RWPE1 (cell line): ENCODE measurements around the gene SPDYE6.
"Not testable (repeated sequence)": the region's sequence is repeated elsewhere in the genome, so short reads cannot be mapped to it uniquely, and the experiment has no call there.

Source experiments
- CTCF ChIA-PET: fragments of 350-600 bp; sonication (Branson Sonifier 250); formaldehyde crosslinking; extraction: SDS; loops from one replicate; lab custom pipeline; 2021; lab: Yijun Ruan, JAX
- POLR2A ChIA-PET: fragments of 400-600 bp; formaldehyde crosslinking; extraction: SDS; loops from one replicate; lab custom pipeline; 2020; ENCODE audit warnings: antibody characterized with exemption; ENCODE audit not compliant: low non-redundant PET; lab: Yijun Ruan, JAX
- DNase-seq: peaks from one replicate; pipeline ENCODE4 v3.0.0; 2012; ENCODE audit warnings: low spot score
- H3K27ac ChIP-seq: fragments of 450-650 bp; 2 replicates; pipeline ENCODE4 v1.5.1; 2017
- TF ChIP-seq, protein P1 (sequence below): fragments of 450-650 bp; conservative IDR thresholded peaks from 2 replicates; pipeline ENCODE4 v1.5.1; 2017; ENCODE audit warnings: low read depth, mild to moderate bottlenecking

The SPDYE6 gene

GRCh38 chr7:102356344-102356743 lies at the start of gene SPDYE6:
TSS of gene SPDYE6 (minus strand) at chr7:102356444. CDS start at chr7:102356023, 421 bp downstream.
- POLR2A ChIA-PET, H3K27ac ChIP-seq, CTCF ChIA-PET, DNase-seq: not testable (repeated sequence)

GRCh38 chr7:102404862-102405188 lies 48.6 kb upstream of the SPDYE6 start:
- DNase-seq, POLR2A ChIA-PET, H3K27ac ChIP-seq: not testable (repeated sequence)
- TF ChIP-seq, protein P1, sequence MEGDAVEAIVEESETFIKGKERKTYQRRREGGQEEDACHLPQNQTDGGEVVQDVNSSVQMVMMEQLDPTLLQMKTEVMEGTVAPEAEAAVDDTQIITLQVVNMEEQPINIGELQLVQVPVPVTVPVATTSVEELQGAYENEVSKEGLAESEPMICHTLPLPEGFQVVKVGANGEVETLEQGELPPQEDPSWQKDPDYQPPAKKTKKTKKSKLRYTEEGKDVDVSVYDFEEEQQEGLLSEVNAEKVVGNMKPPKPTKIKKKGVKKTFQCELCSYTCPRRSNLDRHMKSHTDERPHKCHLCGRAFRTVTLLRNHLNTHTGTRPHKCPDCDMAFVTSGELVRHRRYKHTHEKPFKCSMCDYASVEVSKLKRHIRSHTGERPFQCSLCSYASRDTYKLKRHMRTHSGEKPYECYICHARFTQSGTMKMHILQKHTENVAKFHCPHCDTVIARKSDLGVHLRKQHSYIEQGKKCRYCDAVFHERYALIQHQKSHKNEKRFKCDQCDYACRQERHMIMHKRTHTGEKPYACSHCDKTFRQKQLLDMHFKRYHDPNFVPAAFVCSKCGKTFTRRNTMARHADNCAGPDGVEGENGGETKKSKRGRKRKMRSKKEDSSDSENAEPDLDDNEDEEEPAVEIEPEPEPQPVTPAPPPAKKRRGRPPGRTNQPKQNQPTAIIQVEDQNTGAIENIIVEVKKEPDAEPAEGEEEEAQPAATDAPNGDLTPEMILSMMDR = peak; percentile 59
- CTCF ChIA-PET = interaction anchor here (0.6 to 1.6 kb wide), 5 partner anchors 9 to 581 kb away, joined by 3 to 4 read pairs (median 4); no protein-coding TSS in a partner anchor

GRCh38 chr7:102404005-102404861 lies 48.0 kb upstream of the SPDYE6 start:
- TF ChIP-seq, protein P1 = peak; percentile 89
- POLR2A ChIA-PET = no interaction called here

DNA sequence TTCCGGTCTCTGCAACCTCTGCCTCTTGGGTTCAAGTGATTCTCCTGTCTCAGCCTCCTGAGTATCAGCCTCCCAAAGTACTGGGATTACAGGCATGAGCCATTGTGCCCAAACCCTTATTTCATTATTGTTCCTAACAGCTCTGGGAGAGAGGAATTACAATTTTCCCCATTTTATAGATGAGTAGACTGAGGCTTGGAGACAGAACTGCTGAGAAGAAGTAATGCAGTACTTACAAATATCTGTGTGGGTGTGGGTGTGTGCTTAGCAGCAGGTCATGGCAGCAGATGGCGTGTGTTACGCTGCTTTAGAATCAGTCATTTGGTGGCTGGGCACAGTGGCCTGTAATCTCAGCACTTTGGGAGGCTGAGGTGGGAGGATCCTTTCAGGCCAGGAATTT lies 47.3 kb upstream of the SPDYE6 start:
- no peak for DNase-seq
- POLR2A ChIA-PET = no interaction called here
- TF ChIP-seq, protein P1 = no peak
- CTCF ChIA-PET = no interaction called here
- peak overlapping the region; percentile 3; the same call in 1 of the 2 replicates for H3K27ac ChIP-seq

More at GRCh38 chr7:102404005-102404861, 48.0 kb upstream of the SPDYE6 start:
- DNase-seq = peak; percentile 59
- CTCF ChIA-PET = interaction anchor here (0.6 to 1.6 kb wide), 5 partner anchors 8 to 580 kb away, joined by 3 to 4 read pairs (median 4); no protein-coding TSS in a partner anchor
- peak overlapping the region; percentile 3; the same call in 1 of the 2 replicates for H3K27ac ChIP-seq

- TF ChIP-seq, protein P1 = no peak
- no peak overlapping the region for H3K27ac ChIP-seq
- DNase-seq = no peak
- POLR2A ChIA-PET = no interaction called here
- CTCF ChIA-PET = no interaction called here
These were observed 44.1 kb upstream of the SPDYE6 start for GRCh38 chr7:102400360-102400759.

DNA sequence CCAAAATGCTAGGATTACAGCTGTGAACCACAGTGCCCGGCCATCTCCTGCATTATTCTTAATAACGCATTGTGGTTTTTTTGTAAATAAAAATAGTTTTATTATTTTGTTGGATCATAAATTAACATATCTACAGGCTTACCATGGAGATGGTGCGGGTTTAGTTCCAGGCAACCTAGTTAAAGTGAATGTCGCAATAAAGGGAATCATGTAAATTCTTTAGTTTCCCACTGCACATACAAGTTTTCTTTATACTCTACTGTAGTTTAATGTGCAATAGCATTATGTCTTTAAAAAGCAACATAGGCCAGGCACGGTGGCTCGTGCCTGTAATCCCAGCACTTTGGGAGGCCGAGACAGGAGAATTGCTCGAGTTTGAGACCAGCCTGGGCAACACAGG lies 42.3 kb upstream of the SPDYE6 start:
- no peak overlapping the region for H3K27ac ChIP-seq
- POLR2A ChIA-PET = no interaction called here
- TF ChIP-seq, protein P1 = no peak
- CTCF ChIA-PET = no interaction called here
- no peak for DNase-seq

DNA sequence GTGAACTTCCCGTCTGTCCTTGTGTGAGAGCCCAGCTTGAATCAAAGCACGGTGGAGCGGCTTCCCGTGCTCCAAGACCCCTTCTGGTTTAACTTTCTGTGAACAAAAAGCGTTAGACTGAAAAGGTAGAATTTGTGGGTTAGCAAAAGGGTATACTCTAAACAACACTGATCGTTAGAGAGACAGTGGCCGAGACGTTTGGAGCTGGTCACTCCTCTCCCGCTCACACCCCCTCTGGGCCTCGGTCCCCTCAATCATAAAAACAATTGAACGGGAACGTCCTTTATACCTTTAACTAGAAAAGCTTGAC lies 40.4 kb upstream of the SPDYE6 start:
- DNase-seq = no peak
- POLR2A ChIA-PET = no interaction called here
- H3K27ac ChIP-seq = peak overlapping the region; percentile 82
- TF ChIP-seq, protein P1 = no peak
- CTCF ChIA-PET = interaction anchor here (0.7 kb wide), 1 partner anchor 185 kb away, joined by 3 read pairs; no protein-coding TSS in a partner anchor
